Loucy (cell line): ENCODE measurements around the gene EEF1G.

Experiments
- H2AFZ ChIP-seq: fragments of 200-600 bp; sonication (generic); 2 replicates; pipeline ENCODE4 v1.6.0; 2016; ENCODE audit warnings: antibody characterized with exemption, mild to moderate bottlenecking, low read length, moderate library complexity
- H3F3A ChIP-seq: fragments of 200-600 bp; 2 replicates; pipeline ENCODE4 v1.6.0; 2016; ENCODE audit warnings: antibody characterized with exemption, low read depth, mild to moderate bottlenecking
- H3K27me3 ChIP-seq: fragments of 200-600 bp; sonication (generic); 2 replicates; pipeline ENCODE4 v1.6.1; 2014; ENCODE audit warnings: low read length, mild to moderate bottlenecking; ENCODE audit not compliant: insufficient read depth, poor library complexity, severe bottlenecking
- H3K36me3 ChIP-seq: fragments of 200-600 bp; sonication (generic); 2 replicates; pipeline ENCODE4 v1.6.1; 2016; ENCODE audit warnings: low read length; ENCODE audit not compliant: insufficient read depth
- H3K4me1 ChIP-seq: fragments of 200-600 bp; sonication (generic); 2 replicates; pipeline ENCODE4 v1.5.1; 2014; ENCODE audit warnings: low read length, mild to moderate bottlenecking; ENCODE audit not compliant: insufficient read depth, poor library complexity, severe bottlenecking
- H3K4me2 ChIP-seq: fragments of 200-600 bp; sonication (generic); 2 replicates; pipeline ENCODE4 v1.6.0; 2014; ENCODE audit warnings: antibody characterized with exemption, low read length, low read depth, mild to moderate bottlenecking; ENCODE audit not compliant: poor library complexity, severe bottlenecking
- H3K4me3 ChIP-seq: fragments of 200-600 bp; sonication (generic); 2 replicates; pipeline ENCODE4 v1.5.1; 2014; ENCODE audit warnings: low read length, mild to moderate bottlenecking, mixed read lengths; ENCODE audit not compliant: poor library complexity, severe bottlenecking
- H3K79me2 ChIP-seq: fragments of 200-600 bp; sonication (generic); 2 replicates; pipeline ENCODE4 v1.6.1; 2014; ENCODE audit warnings: low read length; ENCODE audit not compliant: insufficient read depth
- H3K9ac ChIP-seq: fragments of 200-600 bp; sonication (generic); 2 replicates; pipeline ENCODE4 v1.6.0; 2014; ENCODE audit warnings: mild to moderate bottlenecking, low read depth, low read length, moderate library complexity; ENCODE audit not compliant: poor library complexity, severe bottlenecking
- H3K9me2 ChIP-seq: fragments of 200-600 bp; sonication (generic); replicated peaks from 2 replicates; pipeline ENCODE4 v1.6.1; 2016; ENCODE audit warnings: low read depth, low read length, mixed read lengths
- H3K9me3 ChIP-seq: fragments of 200-600 bp; sonication (generic); 2 replicates; pipeline ENCODE4 v1.6.1; 2014; ENCODE audit warnings: mild to moderate bottlenecking, antibody characterized with exemption, low read length, low read depth; ENCODE audit not compliant: insufficient read depth
- H4K20me1 ChIP-seq: fragments of 200-600 bp; sonication (generic); 2 replicates; pipeline ENCODE4 v1.6.0; 2014; ENCODE audit warnings: antibody characterized with exemption, low read length, mild to moderate bottlenecking; ENCODE audit not compliant: insufficient read depth, poor library complexity, severe bottlenecking
- CTCF ChIP-seq: fragments of 200-600 bp; sonication (generic); conservative IDR thresholded peaks from 2 replicates; pipeline ENCODE4 v1.5.1; 2014; ENCODE audit warnings: mild to moderate bottlenecking, antibody characterized with exemption, low read length
- EZH2phosphoT487 ChIP-seq: fragments of 200-600 bp; IDR thresholded peaks from 2 replicates; pipeline ENCODE4 v1.6.1; 2018; ENCODE audit warnings: antibody characterized with exemption, mild to moderate bottlenecking, moderate library complexity, borderline replicate concordance

Gene EEF1G

GRCh38 chr11:62577046-62577714, 3.5 kb upstream of the EEF1G start:
- peaks cover 15% of the 10 kb centered on the region for H3K4me1 ChIP-seq
- no peaks in the 10 kb centered on the region for H3K9me2 ChIP-seq
- H3K4me2 ChIP-seq, result no peak overlapping the region
- no peak for TF ChIP-seq EZH2phosphoT487
- peaks cover 12% of the 10 kb centered on the region for H4K20me1 ChIP-seq
- H3F3A ChIP-seq, result no peaks in the 10 kb centered on the region
- no peak overlapping the region for H3K4me3 ChIP-seq
- H2AFZ ChIP-seq, result no peak overlapping the region
- H3K9ac ChIP-seq, result no peak overlapping the region
- H3K79me2 ChIP-seq, result peaks cover 30% of the 10 kb centered on the region
- no peaks in the 10 kb centered on the region for H3K9me3 ChIP-seq
- H3K36me3 ChIP-seq, result peaks cover 36% of the 10 kb centered on the region; the same call in 1 of the 2 replicates
- H3K27me3 ChIP-seq, result peaks cover 7% of the 10 kb centered on the region

GRCh38 chr11:62575837-62576236, 2.1 kb upstream of the EEF1G start:
- Histone ChIP-seq H3K9me2 (no peaks in the 10 kb centered on the region), H3K9ac (peak overlapping the region; percentile 90), H3F3A (no peaks in the 10 kb centered on the region), H3K4me3 (no peak overlapping the region), H3K79me2 (peaks cover 40% of the 10 kb centered on the region), H2AFZ (no peak overlapping the region), H3K4me1 (peaks cover 28% of the 10 kb centered on the region), H4K20me1 (peaks cover 25% of the 10 kb centered on the region), H3K4me2 (no peak overlapping the region), H3K27me3 (peaks cover 7% of the 10 kb centered on the region), H3K36me3 (peaks cover 42% of the 10 kb centered on the region; the same call in 1 of the 2 replicates), H3K9me3 (no peaks in the 10 kb centered on the region)
- TF ChIP-seq CTCF (no peak), EZH2phosphoT487 (no peak)

GRCh38 chr11:62575156-62575555, 1.5 kb upstream of the EEF1G start:
- no peaks in the 10 kb centered on the region for H3F3A ChIP-seq
- H3K9ac ChIP-seq, result peak overlapping the region; percentile 90
- peaks cover 32% of the 10 kb centered on the region for H4K20me1 ChIP-seq
- peaks cover 7% of the 10 kb centered on the region for H3K27me3 ChIP-seq
- no peaks in the 10 kb centered on the region for H3K9me2 ChIP-seq
- no peak overlapping the region for H2AFZ ChIP-seq
- TF ChIP-seq EZH2phosphoT487 (no peak), CTCF (no peak)
- H3K9me3 ChIP-seq, result no peaks in the 10 kb centered on the region
- H3K4me1 ChIP-seq, result peaks cover 35% of the 10 kb centered on the region
- H3K36me3 ChIP-seq, result peaks cover 45% of the 10 kb centered on the region; the same call in 1 of the 2 replicates
- H3K4me3 ChIP-seq, result peak overlapping the region; percentile 100
- H3K4me2 ChIP-seq, result peak overlapping the region; percentile 93
- H3K79me2 ChIP-seq, result peaks cover 47% of the 10 kb centered on the region
